Erythroblast (primary cell): ENCODE data around the gene NXPH4.

ENCODE experiments used
- GATA1 ChIP-seq: IDR thresholded peaks from 2 replicates; pipeline ENCODE4 v1.6.1; 2011; ENCODE audit warnings: low read depth, mild to moderate bottlenecking, control low read depth, low read length, moderate library complexity
- POLR2A ChIP-seq: IDR thresholded peaks from 2 replicates; pipeline ENCODE4 v1.6.1; 2011; ENCODE audit warnings: mild to moderate bottlenecking, low read length

GRCh38 chr12:57200497-57200896 is 16.1 kb upstream of the NXPH4 start:
- TF ChIP-seq GATA1: no peak
- TF ChIP-seq POLR2A: no peak
